Measurements from ENCODE around the gene SLC16A9.
A peak's percentile ranks its signal among the peaks of the same experiment; 100 is the strongest.

GRCh38 chr10:59700709-59701108, 8.9 kb downstream of the SLC16A9 start:
- TF ChIP-seq, protein P1, sequence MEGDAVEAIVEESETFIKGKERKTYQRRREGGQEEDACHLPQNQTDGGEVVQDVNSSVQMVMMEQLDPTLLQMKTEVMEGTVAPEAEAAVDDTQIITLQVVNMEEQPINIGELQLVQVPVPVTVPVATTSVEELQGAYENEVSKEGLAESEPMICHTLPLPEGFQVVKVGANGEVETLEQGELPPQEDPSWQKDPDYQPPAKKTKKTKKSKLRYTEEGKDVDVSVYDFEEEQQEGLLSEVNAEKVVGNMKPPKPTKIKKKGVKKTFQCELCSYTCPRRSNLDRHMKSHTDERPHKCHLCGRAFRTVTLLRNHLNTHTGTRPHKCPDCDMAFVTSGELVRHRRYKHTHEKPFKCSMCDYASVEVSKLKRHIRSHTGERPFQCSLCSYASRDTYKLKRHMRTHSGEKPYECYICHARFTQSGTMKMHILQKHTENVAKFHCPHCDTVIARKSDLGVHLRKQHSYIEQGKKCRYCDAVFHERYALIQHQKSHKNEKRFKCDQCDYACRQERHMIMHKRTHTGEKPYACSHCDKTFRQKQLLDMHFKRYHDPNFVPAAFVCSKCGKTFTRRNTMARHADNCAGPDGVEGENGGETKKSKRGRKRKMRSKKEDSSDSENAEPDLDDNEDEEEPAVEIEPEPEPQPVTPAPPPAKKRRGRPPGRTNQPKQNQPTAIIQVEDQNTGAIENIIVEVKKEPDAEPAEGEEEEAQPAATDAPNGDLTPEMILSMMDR (IDR thresholded peaks at IDR 0.05), result peak; percentile 7; the same call in 1 of the 2 replicates
- TF ChIP-seq, protein P2, sequence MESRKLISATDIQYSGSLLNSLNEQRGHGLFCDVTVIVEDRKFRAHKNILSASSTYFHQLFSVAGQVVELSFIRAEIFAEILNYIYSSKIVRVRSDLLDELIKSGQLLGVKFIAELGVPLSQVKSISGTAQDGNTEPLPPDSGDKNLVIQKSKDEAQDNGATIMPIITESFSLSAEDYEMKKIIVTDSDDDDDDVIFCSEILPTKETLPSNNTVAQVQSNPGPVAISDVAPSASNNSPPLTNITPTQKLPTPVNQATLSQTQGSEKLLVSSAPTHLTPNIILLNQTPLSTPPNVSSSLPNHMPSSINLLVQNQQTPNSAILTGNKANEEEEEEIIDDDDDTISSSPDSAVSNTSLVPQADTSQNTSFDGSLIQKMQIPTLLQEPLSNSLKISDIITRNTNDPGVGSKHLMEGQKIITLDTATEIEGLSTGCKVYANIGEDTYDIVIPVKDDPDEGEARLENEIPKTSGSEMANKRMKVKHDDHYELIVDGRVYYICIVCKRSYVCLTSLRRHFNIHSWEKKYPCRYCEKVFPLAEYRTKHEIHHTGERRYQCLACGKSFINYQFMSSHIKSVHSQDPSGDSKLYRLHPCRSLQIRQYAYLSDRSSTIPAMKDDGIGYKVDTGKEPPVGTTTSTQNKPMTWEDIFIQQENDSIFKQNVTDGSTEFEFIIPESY (IDR thresholded peaks at IDR 0.05; ENCODE audit: borderline replicate concordance, low read depth), result no peak
- no peak for TF ChIP-seq POLR2AphosphoS5 (IDR thresholded peaks at IDR 0.05; ENCODE audit: low read depth, low read length)
- no peak for TF ChIP-seq SMC3 (IDR thresholded peaks at IDR 0.05; ENCODE audit: low read depth, low read length)
- no peak for TF ChIP-seq EP300 (IDR thresholded peaks at IDR 0.05; ENCODE audit: borderline replicate concordance in 1 of 2, low read depth in 1 of 2, low read length in 1 of 2)
- TF ChIP-seq RAD21 (IDR thresholded peaks at IDR 0.05; ENCODE audit: low read length), result no peak
- TF ChIP-seq GATA2 (CRISPR knock-in tag; IDR thresholded peaks at IDR 0.05), result no peak
- TF ChIP-seq JUND (IDR thresholded peaks at IDR 0.05), result no peak
- TF ChIP-seq TEAD4 (IDR thresholded peaks at IDR 0.05; ENCODE audit: borderline replicate concordance, insufficient read depth), result no peak
- no peak for TF ChIP-seq USF2 (IDR thresholded peaks at IDR 0.05; ENCODE audit: borderline replicate concordance, low read depth, low read length)
- TF ChIP-seq EZH2phosphoT487 (IDR thresholded peaks at IDR 0.05; ENCODE audit: borderline replicate concordance, low read depth), result no peak
- no peak for TF ChIP-seq YY1 (IDR thresholded peaks at IDR 0.05; ENCODE audit: low read depth)
